H1 (cell line): ENCODE measurements around the gene ALDH1B1. TPM values are rescaled to one million over a fixed set of nuclear protein-coding genes. Genes with fewer than 3 reads are reported as not detected.

ENCODE experiments used
- CTCF ChIA-PET: fragments of 300-600 bp; sonication (Branson Sonifier 250); formaldehyde crosslinking; loops from one replicate; lab custom pipeline; 2021; ENCODE audit not compliant: partially characterized antibody; lab: Charles Lee
- POLR2A ChIA-PET: fragments of 300-600 bp; sonication (Branson Sonifier 250); formaldehyde crosslinking; loops from one replicate; lab custom pipeline; 2021; ENCODE audit warnings: inconsistent platforms; ENCODE audit not compliant: partially characterized antibody; lab: Charles Lee
- DNase-seq, 2 experiments: peaks; one replicate each; pipeline versions ENCODE4 v3.0.0 to v3.0.0-alpha.2; 2010 to 2022; ENCODE audit warnings: low spot score in 2 of 2, low read depth in 1 of 2, mixed read lengths in 1 of 2
- FAIRE-seq: peaks from 2 replicates; lab custom pipeline; 2011; peaks lifted over from hg19 to GRCh38; lab: Jason Lieb, UNC
- H2AFZ ChIP-seq: 2 replicates; pipeline ENCODE4 v1.8.1; 2012; ENCODE audit warnings: low read length, inconsistent platforms
- H2AK5ac ChIP-seq: 2 replicates; pipeline ENCODE4 v1.6.1; 2013; ENCODE audit warnings: low read depth, low read length
- H2BK120ac ChIP-seq: replicated peaks from 2 replicates; pipeline ENCODE3; 2013; ENCODE audit warnings: low read depth, low read length, inconsistent platforms
- H2BK12ac ChIP-seq: 2 replicates; pipeline ENCODE4 v1.6.1; 2013; ENCODE audit warnings: low read depth, low read length
- H2BK15ac ChIP-seq: 2 replicates; pipeline ENCODE4 v1.6.1; 2013; ENCODE audit warnings: low read length
- H2BK20ac ChIP-seq: 2 replicates; pipeline ENCODE4 v1.6.1; 2013; ENCODE audit warnings: low read length
- H2BK5ac ChIP-seq: 2 replicates; pipeline ENCODE4 v1.6.1; 2013; ENCODE audit warnings: low read depth, low read length
- H3K14ac ChIP-seq: 2 replicates; pipeline ENCODE4 v1.6.1; 2013; ENCODE audit warnings: inconsistent platforms; ENCODE audit not compliant: insufficient read length
- H3K18ac ChIP-seq: 2 replicates; pipeline ENCODE4 v1.6.1; 2013; ENCODE audit warnings: low read length; ENCODE audit errors: extremely low read depth
- H3K23ac ChIP-seq: 2 replicates; pipeline ENCODE4 v1.6.1; 2013; ENCODE audit warnings: inconsistent platforms; ENCODE audit not compliant: insufficient read length
- H3K23me2 ChIP-seq: 2 replicates; pipeline ENCODE4 v1.6.1; 2013; ENCODE audit warnings: low read depth, low read length
- H3K27ac ChIP-seq: 2 replicates; pipeline ENCODE4 v1.6.1; 2011; ENCODE audit warnings: low read depth, low read length, inconsistent platforms
- H3K27me3 ChIP-seq, 4 experiments: replicated peaks in 1 of 4; 1 replicate in 1 of 4; 2 replicates in 3 of 4; pipeline versions ENCODE4 v1.6.1 to v1.8.1; 2011 to 2013; ENCODE audit warnings: low read length in 3 of 4, mild to moderate bottlenecking in 3 of 4, inconsistent platforms in 2 of 4, mixed read lengths in 2 of 4, moderate library complexity in 1 of 4; ENCODE audit not compliant: control insufficient read depth in 3 of 4, insufficient read depth in 3 of 4; ENCODE audit errors: extremely low read depth in 1 of 4
- H3K36me3 ChIP-seq, 4 experiments: 2 replicates each; pipeline versions ENCODE4 v1.6.1 to v1.8.1; 2011 to 2013; ENCODE audit warnings: mild to moderate bottlenecking in 4 of 4, low read length in 3 of 4, moderate library complexity in 2 of 4, control low read depth in 1 of 4, inconsistent platforms in 1 of 4; ENCODE audit not compliant: insufficient read depth in 4 of 4, control insufficient read depth in 2 of 4
- H3K4ac ChIP-seq: replicated peaks from 2 replicates; pipeline ENCODE3; 2013; ENCODE audit warnings: low read length, low read depth, mixed read lengths, inconsistent platforms; ENCODE audit not compliant: insufficient read length
- H3K4me1 ChIP-seq, 4 experiments: replicated peaks in 1 of 4; 1 replicate in 1 of 4; 2 replicates in 3 of 4; pipeline versions ENCODE4 v1.6.1 to v1.8.1; 2011 to 2013; ENCODE audit warnings: low read length in 3 of 4, inconsistent platforms in 2 of 4, mixed read lengths in 1 of 4; ENCODE audit not compliant: insufficient read depth in 4 of 4, control insufficient read depth in 3 of 4
- H3K4me2 ChIP-seq, 2 experiments: 2 replicates each; pipeline versions ENCODE4 v1.6.1 to v1.8.1; 2011 to 2013; ENCODE audit warnings: low read depth in 2 of 2, low read length in 2 of 2, control low read depth in 1 of 2, inconsistent platforms in 1 of 2, mild to moderate bottlenecking in 1 of 2; ENCODE audit not compliant: insufficient read depth in 1 of 2
- H3K4me3 ChIP-seq, 4 experiments: fragments of 200-600, 300-600 bp in 1 of 4; sonication (generic), shearing (Covaris generic), sonication (Bioruptor Twin) in 1 of 4; 2 replicates each; pipeline versions ENCODE4 v1.5.1 to v1.8.1; 2011 to 2016; ENCODE audit warnings: low read length in 4 of 4, low read depth in 3 of 4, control low read depth in 2 of 4, inconsistent platforms in 2 of 4, mild to moderate bottlenecking in 2 of 4, mixed read lengths in 1 of 4, moderate library complexity in 1 of 4; ENCODE audit not compliant: insufficient read depth in 2 of 4; ENCODE audit errors: extremely low read depth in 1 of 4
- H3K56ac ChIP-seq: replicated peaks from 2 replicates; pipeline ENCODE3; 2013; ENCODE audit warnings: low read depth, mild to moderate bottlenecking, mixed read lengths, low read length, inconsistent platforms; ENCODE audit not compliant: insufficient read length
- H3K79me1 ChIP-seq: 2 replicates; pipeline ENCODE4 v1.6.1; 2013; ENCODE audit warnings: low read depth, low read length, control low read depth
- H3K79me2 ChIP-seq, 2 experiments: 2 replicates each; pipeline versions ENCODE4 v1.6.1 to v1.8.1; 2012 to 2013; ENCODE audit warnings: low read length in 2 of 2, mild to moderate bottlenecking in 2 of 2, inconsistent platforms in 1 of 2; ENCODE audit not compliant: insufficient read depth in 2 of 2, control insufficient read depth in 1 of 2
- H3K9ac ChIP-seq, 4 experiments: replicated peaks in 1 of 4; 1 replicate in 1 of 4; 2 replicates in 3 of 4; pipeline versions ENCODE4 v1.6.1 to v1.8.1; 2011 to 2013; ENCODE audit warnings: low read depth in 3 of 4, low read length in 3 of 4, control low read depth in 2 of 4, mild to moderate bottlenecking in 2 of 4, moderate library complexity in 2 of 4, inconsistent platforms in 1 of 4; ENCODE audit errors: extremely low read depth in 1 of 4
- H3K9me3 ChIP-seq, 2 experiments: 2 replicates each; pipeline versions ENCODE4 v1.6.1 to v1.8.1; 2012 to 2013; ENCODE audit warnings: mild to moderate bottlenecking in 2 of 2, moderate library complexity in 2 of 2, control low read depth in 1 of 2, inconsistent platforms in 1 of 2, low read depth in 1 of 2, low read length in 1 of 2, mixed read lengths in 1 of 2; ENCODE audit not compliant: insufficient read depth in 2 of 2
- H4K20me1 ChIP-seq, 2 experiments: replicated peaks in 1 of 2; 2 replicates each; pipeline versions ENCODE3 to v1.8.1; 2011 to 2013; ENCODE audit warnings: inconsistent platforms in 2 of 2, low read length in 2 of 2, mild to moderate bottlenecking in 1 of 2; ENCODE audit not compliant: insufficient read depth in 2 of 2, control insufficient read depth in 1 of 2
- H4K5ac ChIP-seq: 2 replicates; pipeline ENCODE4 v1.6.1; 2013; ENCODE audit warnings: low read length, low read depth, mixed read lengths, inconsistent platforms; ENCODE audit not compliant: insufficient read length
- H4K8ac ChIP-seq: 2 replicates; pipeline ENCODE4 v1.8.0; 2013; ENCODE audit warnings: mild to moderate bottlenecking, moderate library complexity, low read length, inconsistent platforms; ENCODE audit not compliant: insufficient read depth; ENCODE audit errors: extremely low read depth
- H4K91ac ChIP-seq: replicated peaks from 2 replicates; pipeline ENCODE3; 2013; ENCODE audit warnings: low read length, mixed read lengths, inconsistent platforms; ENCODE audit not compliant: insufficient read length
- CEBPB ChIP-seq: IDR thresholded peaks from 2 replicates; pipeline ENCODE4 v1.6.1; 2012; ENCODE audit warnings: low read depth, low read length
- EGR1 ChIP-seq: IDR thresholded peaks from 2 replicates; pipeline ENCODE4 v1.6.1; 2011; ENCODE audit warnings: low read depth, low read length, borderline replicate concordance
- EP300 ChIP-seq, 2 experiments: IDR thresholded peaks; 1 replicate in 1 of 2; 2 replicates in 1 of 2; pipeline ENCODE4 v1.6.1; 2011 to 2012; ENCODE audit warnings: low read depth in 2 of 2, low read length in 2 of 2, mild to moderate bottlenecking in 2 of 2, borderline replicate concordance in 1 of 2, inconsistent platforms in 1 of 2, moderate library complexity in 1 of 2
- MAFK ChIP-seq: IDR thresholded peaks from 2 replicates; pipeline ENCODE4 v1.6.1; 2012; ENCODE audit warnings: low read depth, mild to moderate bottlenecking, improper control_type of control experiment, low read length
- POLR2A ChIP-seq, 2 experiments: IDR thresholded peaks; 1 replicate in 1 of 2; 2 replicates in 1 of 2; pipeline ENCODE4 v1.6.1; 2011; ENCODE audit warnings: low read depth in 2 of 2, low read length in 2 of 2, mild to moderate bottlenecking in 2 of 2; ENCODE audit errors: control extremely low read depth in 1 of 2
- SIRT6 ChIP-seq: IDR thresholded peaks from one replicate; pipeline ENCODE4 v1.7.1; 2012; ENCODE audit warnings: low read length, inconsistent platforms
- WGBS, 2 experiments: shearing (Covaris generic) in 1 of 2; methylation state at CpG; one replicate each; pipeline versions ENCODE4 v1.1.6 to v1.1.7; 2013 to 2015; ENCODE audit warnings: low lambda C conversion rate in 2 of 2, mixed read lengths in 2 of 2, inconsistent platforms in 1 of 2, low coverage in 1 of 2, missing lambda C conversion rate in 1 of 2; ENCODE audit not compliant: insufficient replicate concordance in 2 of 2, insufficient coverage in 1 of 2, insufficient read length in 1 of 2; ENCODE audit errors: extremely low coverage in 1 of 2, missing lambda C conversion rate in 1 of 2; 5-methylcytosine and 5-hydroxymethylcytosine counted together
- polyA plus RNA-seq, 7 experiments: library from polyadenylated mRNA; depleted of rRNA in 3 of 7; stranded (reverse) in 5 of 7; unstranded in 2 of 7; fragments of >200 nt in 5 of 7; fragments of 200-250 nt in 2 of 7; gene quantifications; 1 replicate in 5 of 7; 2 replicates in 1 of 7; 4 replicates in 1 of 7; pipeline versions ENCODE4 v1.2.1 to v1.2.3, GENCODE V29; 2011 to 2013; ENCODE audit warnings: missing spikeins in 2 of 7, mixed read lengths in 2 of 7
- total RNA-seq: library from RNA; stranded (reverse); fragmentation: NEBNext Ultra II Directional; extraction: Animal tissue kit (Norgen Biotek cat#: 25700); gene quantifications from 2 replicates; pipeline ENCODE4 v1.2.1, GENCODE V29; 2021

ALDH1B1 gene
- total and polyA plus RNA-seq, 2 of the 8 experiments (the other 6 are each of a cell fraction or from before 2014, with no cell fraction given) = 41.6 to 78.7 TPM

DNA sequence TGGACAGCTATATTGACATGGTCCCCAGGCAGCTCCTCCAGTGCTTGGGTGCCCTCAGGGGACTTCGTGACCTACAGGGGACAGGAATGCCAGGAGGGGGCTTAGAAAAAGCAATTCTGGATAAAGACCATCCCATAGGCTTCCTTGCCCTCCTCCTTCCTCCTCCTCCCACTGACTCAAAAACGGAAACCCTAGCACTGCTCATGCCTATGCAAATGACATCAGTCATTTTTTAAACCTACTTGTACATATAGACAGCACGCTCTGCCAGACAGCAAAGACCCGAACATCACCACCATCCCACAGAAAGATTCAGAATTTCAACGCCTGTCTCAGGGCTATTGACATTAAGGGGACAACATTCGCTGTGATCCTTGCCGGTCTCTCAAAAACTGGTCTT is 20.8 kb downstream of the ALDH1B1 start:
- no peak overlapping the region for H2BK12ac ChIP-seq
- H3K4me1 ChIP-seq = peaks cover 0 to 12% (median 6%) of the 10 kb centered on the region in 4 experiments; a peak in 5 of 7 replicates
- H3K9me3 ChIP-seq = no peaks in the 10 kb centered on the region
- H3K79me2 ChIP-seq = no peaks in the 10 kb centered on the region
- DNase-seq (no peak), FAIRE-seq (no peak)
- CTCF ChIA-PET = interaction anchor here (0.7 to 2.1 kb wide), 3 partner anchors 10 to 19 kb away, joined by 3 to 7 read pairs (median 4); no protein-coding TSS in a partner anchor
- peaks cover 0 to 5% (median 2%) of the 10 kb centered on the region in 4 experiments; a peak in 2 of 8 replicates for H3K36me3 ChIP-seq
- H4K5ac ChIP-seq = no peak overlapping the region
- H3K27ac ChIP-seq = no peak overlapping the region
- no peak overlapping the region for H3K4me3 ChIP-seq
- H2AFZ ChIP-seq = no peak overlapping the region
- H3K18ac ChIP-seq = no peak overlapping the region
- H2BK20ac ChIP-seq = 0 out of 2 replicates have a peak overlapping the region, but pooled peaks have one; percentile 35
- H3K23ac ChIP-seq = no peak overlapping the region
- 77% methylated on average over 7 of the region's 7 CpGs; no CpG with 5 or more reads in 1 of the 2 experiments for WGBS, 2 experiments
- H2BK15ac ChIP-seq = no peak overlapping the region
- H4K20me1 ChIP-seq = peaks cover 0 to 2% of the 10 kb centered on the region in 2 experiments
- no peaks in the 10 kb centered on the region for H3K27me3 ChIP-seq
- H3K79me1 ChIP-seq = no peaks in the 10 kb centered on the region
- H3K23me2 ChIP-seq = no peaks in the 10 kb centered on the region; the same call in 1 of the 2 replicates
- H2AK5ac ChIP-seq = no peak overlapping the region
- no peak overlapping the region for H2BK120ac ChIP-seq
- H4K91ac ChIP-seq = no peak overlapping the region
- no peak overlapping the region for H4K8ac ChIP-seq
- POLR2A ChIA-PET = no interaction called here
- H3K9ac ChIP-seq = no peak overlapping the region
- H3K4me2 ChIP-seq = no peak overlapping the region
- no peak overlapping the region for H3K4ac ChIP-seq
- no peak overlapping the region for H2BK5ac ChIP-seq
- H3K14ac ChIP-seq = no peak overlapping the region
- no peak overlapping the region for H3K56ac ChIP-seq
- TF ChIP-seq CEBPB (no peak), EP300 (IDR thresholded peaks at IDR 0.05; ENCODE audit: borderline replicate concordance in 1 of 2, low read depth in 2 of 2, low read length in 2 of 2) (no peak), MAFK (no peak), SIRT6 (no peak), EGR1 (no peak), POLR2A (IDR thresholded peaks at IDR 0.05; ENCODE audit: control extremely low read depth in 1 of 2, low read depth in 2 of 2, low read length in 2 of 2) (no peak)
